HCT116 (cell line): ENCODE data around the gene CSTF3. TPM values are rescaled to one million over a fixed set of nuclear protein-coding genes. Genes with fewer than 3 reads are reported as not detected.
A peak's percentile ranks its signal among the peaks of the same experiment; 100 is the strongest.

ENCODE experiments used
- ATAC-seq: fragments of 200-7000 bp; cut with Tn5 transposase; 2 replicates; pipeline ENCODE4 v1.9.1; 2020; ENCODE audit warnings: mild to moderate bottlenecking, moderate library complexity
- BruUV-seq: library from RNA; stranded (reverse); fragments of 400-500 nt; replicated peaks from 2 replicates; lab custom pipeline; 2021; lab: Mats Ljungman, UMichigan
- CTCF ChIA-PET: fragments of 300-600 bp; sonication (Branson Sonifier 250); formaldehyde crosslinking; loops from one replicate; lab custom pipeline; 2021; ENCODE audit warnings: antibody characterized with exemption; lab: Charles Lee
- POLR2A ChIA-PET: fragments of 300-600, 350-600 bp; sonication (Branson Sonifier 250); formaldehyde crosslinking; loops from one replicate; lab custom pipeline; 2021; ENCODE audit warnings: antibody characterized with exemption; lab: Charles Lee
- RAD21 ChIA-PET, 2 experiments: fragments of 300-600 bp; sonication (Branson Sonifier 250); formaldehyde crosslinking; loops; one replicate each; lab custom pipeline; 2023; ENCODE audit warnings: low total read pairs in 2 of 2; ENCODE audit not compliant: uncharacterized antibody in 2 of 2, unreplicated experiment in 2 of 2, low non-redundant PET in 1 of 2; lab: Charles Lee
- DNase-seq: peaks from one replicate; pipeline ENCODE4 v3.0.0-alpha.2; 2010; ENCODE audit warnings: low read depth, low spot score
- H2AFZ ChIP-seq: fragments of 200-600 bp; shearing (Covaris generic), sonication (generic); 2 replicates; pipeline ENCODE4 v1.6.1; 2017; ENCODE audit warnings: low read depth, mixed run types, mixed read lengths, antibody characterized with exemption, low read length; ENCODE audit not compliant: poor library complexity, severe bottlenecking
- H3K27ac ChIP-seq: 2 replicates; pipeline ENCODE4 v1.5.1; 2012; ENCODE audit warnings: low read depth, low read length
- H3K27me3 ChIP-seq: fragments of 200-600 bp; sonication (generic); 2 replicates; pipeline ENCODE4 v1.6.1; 2016; ENCODE audit warnings: mixed run types, low read length, mixed read lengths; ENCODE audit not compliant: insufficient read depth
- H3K36me3 ChIP-seq, 2 experiments: fragments of 200-500 bp in 1 of 2; fragments of 200-600 bp in 1 of 2; sonication (Bioruptor generic) in 1 of 2; sonication (generic) in 1 of 2; 2 replicates each; pipeline versions ENCODE4 v1.5.1 to v1.6.1; 2014 to 2016; ENCODE audit warnings: low read length in 2 of 2, inconsistent platforms in 1 of 2, mixed read lengths in 1 of 2, mixed run types in 1 of 2; ENCODE audit not compliant: insufficient read depth in 2 of 2, control insufficient read depth in 1 of 2
- H3K4me1 ChIP-seq, 2 experiments: fragments of 200-600 bp in 1 of 2; sonication (generic) in 1 of 2; 2 replicates each; pipeline versions ENCODE4 v1.5.1 to v1.6.1; 2012 to 2017; ENCODE audit warnings: low read length in 2 of 2, inconsistent platforms in 1 of 2, mild to moderate bottlenecking in 1 of 2, mixed read lengths in 1 of 2, mixed run types in 1 of 2, moderate library complexity in 1 of 2; ENCODE audit not compliant: insufficient read depth in 2 of 2, control insufficient read depth in 1 of 2
- H3K4me2 ChIP-seq: fragments of 200-600 bp; sonication (generic); 2 replicates; pipeline ENCODE4 v1.6.1; 2017; ENCODE audit warnings: mixed run types, low read length, mixed read lengths
- H3K4me3 ChIP-seq, 2 experiments: fragments of 200-600 bp in 1 of 2; sonication (generic) in 1 of 2; replicated peaks in 1 of 2; 2 replicates each; pipeline ENCODE4 v1.5.1; 2011 to 2016; ENCODE audit warnings: low read length in 2 of 2, control low read depth in 1 of 2, low read depth in 1 of 2, mild to moderate bottlenecking in 1 of 2, mixed read lengths in 1 of 2, mixed run types in 1 of 2
- H3K79me2 ChIP-seq: fragments of 200-600 bp; sonication (generic); 2 replicates; pipeline ENCODE4 v1.6.1; 2017; ENCODE audit warnings: mild to moderate bottlenecking, mixed run types, low read length, moderate library complexity, mixed read lengths; ENCODE audit not compliant: insufficient read depth
- H3K9ac ChIP-seq: fragments of 200-600 bp; sonication (generic); 2 replicates; pipeline ENCODE4 v1.6.1; 2016; ENCODE audit warnings: low read length, mixed read lengths
- H3K9me2 ChIP-seq: fragments of 200-600 bp; sonication (generic), shearing (Covaris generic); 2 replicates; pipeline ENCODE4 v1.6.1; 2017; ENCODE audit warnings: mixed run types, mild to moderate bottlenecking, moderate library complexity; ENCODE audit not compliant: insufficient read depth
- H3K9me3 ChIP-seq, 2 experiments: fragments of 200-500 bp in 1 of 2; fragments of 200-600 bp in 1 of 2; sonication (Bioruptor generic) in 1 of 2; sonication (generic) in 1 of 2; 2 replicates each; pipeline ENCODE4 v1.6.1; 2014 to 2017; ENCODE audit warnings: low read length in 2 of 2, mixed read lengths in 2 of 2, inconsistent platforms in 1 of 2, low read depth in 1 of 2, mild to moderate bottlenecking in 1 of 2, mixed run types in 1 of 2, moderate library complexity in 1 of 2; ENCODE audit not compliant: control insufficient read depth in 1 of 2, insufficient read depth in 1 of 2
- H4K20me1 ChIP-seq: fragments of 200-600 bp; sonication (generic), shearing (Covaris generic); 2 replicates; pipeline ENCODE4 v1.6.1; 2017; ENCODE audit warnings: mixed run types, mild to moderate bottlenecking, moderate library complexity; ENCODE audit not compliant: insufficient read depth
- CBX3 ChIP-seq: IDR thresholded peaks from 2 replicates; pipeline ENCODE4 v1.6.1; 2012; ENCODE audit warnings: low read depth
- EZH2 ChIP-seq: fragments of 200-600 bp; sonication (generic); IDR thresholded peaks from 2 replicates; pipeline ENCODE4 v1.6.1; 2017; ENCODE audit warnings: antibody characterized with exemption, mixed run types
- FOSL1 ChIP-seq: IDR thresholded peaks from 2 replicates; pipeline ENCODE4 v1.6.1; 2012; ENCODE audit warnings: low read depth
- POLR2AphosphoS5 ChIP-seq: IDR thresholded peaks from 2 replicates; pipeline ENCODE4 v1.6.1; 2011; ENCODE audit warnings: mild to moderate bottlenecking, low read depth, low read length, moderate library complexity
- RAD21 ChIP-seq: IDR thresholded peaks from 2 replicates; pipeline ENCODE4 v1.6.1; 2012; ENCODE audit warnings: low read depth, mild to moderate bottlenecking
- SP1 ChIP-seq: IDR thresholded peaks from 2 replicates; pipeline ENCODE4 v1.6.1; 2012; ENCODE audit warnings: low read depth
- SRF ChIP-seq: IDR thresholded peaks from 2 replicates; pipeline ENCODE4 v1.6.1; 2012; ENCODE audit warnings: low read depth
- TCF7L2 ChIP-seq: IDR thresholded peaks from 2 replicates; pipeline ENCODE4 v1.7.0; 2011; ENCODE audit warnings: borderline replicate concordance, inconsistent platforms; ENCODE audit not compliant: insufficient read depth, insufficient read length; ENCODE audit errors: extremely low read depth
- ZNF274 ChIP-seq: fragments of 200-500 bp; sonication (Bioruptor generic); IDR thresholded peaks from 2 replicates; pipeline ENCODE4 v1.6.1; 2014; ENCODE audit warnings: mild to moderate bottlenecking, low read depth, low read length, inconsistent platforms
- intact Hi-C: fragments of 100-400 bp; cut with micrococcal nuclease; formaldehyde crosslinking; loops from 2 replicates; pipeline ENCODE4 v1.10.0; 2022
- total RNA-seq: library from RNA; stranded (reverse); gene quantifications from one replicate; pipeline ENCODE4 v1.2.1, GENCODE V29; 2021; ENCODE audit not compliant: unreplicated experiment
- TF ChIP-seq, protein P1 (sequence below): IDR thresholded peaks from 2 replicates; pipeline ENCODE4 v1.6.1; 2011; ENCODE audit warnings: mild to moderate bottlenecking, low read length, moderate library complexity; ENCODE audit not compliant: insufficient replicate concordance; ENCODE audit errors: extremely low read depth
- TF ChIP-seq, protein P2 (sequence below), 3 experiments: fragments of 200-600 bp in 1 of 3; sonication (generic) in 1 of 3; IDR thresholded peaks in 2 of 3; conservative IDR thresholded peaks in 1 of 3; 2 replicates each; pipeline ENCODE4 v1.5.1; 2012 to 2017; ENCODE audit warnings: low read depth in 2 of 3, low read length in 2 of 3, antibody characterized with exemption in 1 of 3, borderline replicate concordance in 1 of 3, control low read depth in 1 of 3, mild to moderate bottlenecking in 1 of 3, mixed read lengths in 1 of 3, mixed run types in 1 of 3, moderate library complexity in 1 of 3; ENCODE audit not compliant: insufficient read depth in 1 of 3
- TF ChIP-seq, protein P3 (sequence below): IDR thresholded peaks from 2 replicates; pipeline ENCODE4 v1.6.1; 2012

Gene CSTF3
- total RNA-seq, 1 experiment from 2014 or later, result 39.3 TPM

DNA sequence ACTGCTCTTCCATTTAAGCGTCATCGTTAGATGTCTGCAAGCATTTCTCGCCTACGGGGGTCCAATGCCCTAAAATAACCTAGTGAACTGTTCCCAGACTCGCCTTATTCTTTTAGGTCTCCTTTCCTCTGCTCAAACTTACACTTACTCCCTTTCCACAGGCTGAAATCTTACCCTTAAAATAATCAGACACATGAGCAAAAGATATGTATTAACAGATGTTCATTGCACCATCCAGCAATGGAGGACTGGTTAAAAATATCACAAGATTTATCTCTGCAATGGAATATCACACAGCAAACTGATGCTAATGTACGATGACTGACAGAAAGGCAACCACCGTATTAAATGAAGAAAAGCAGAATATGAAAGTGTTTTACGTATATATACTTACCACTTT, 1.6 kb upstream of the CSTF3 start:
- Histone ChIP-seq H3K4me3 (no peak overlapping the region), H3K9ac (no peak overlapping the region), H4K20me1 (peaks cover 12% of the 10 kb centered on the region; the same call in 1 of the 2 replicates)
- POLR2A ChIA-PET, result no interaction called here
- TF ChIP-seq, protein P1, sequence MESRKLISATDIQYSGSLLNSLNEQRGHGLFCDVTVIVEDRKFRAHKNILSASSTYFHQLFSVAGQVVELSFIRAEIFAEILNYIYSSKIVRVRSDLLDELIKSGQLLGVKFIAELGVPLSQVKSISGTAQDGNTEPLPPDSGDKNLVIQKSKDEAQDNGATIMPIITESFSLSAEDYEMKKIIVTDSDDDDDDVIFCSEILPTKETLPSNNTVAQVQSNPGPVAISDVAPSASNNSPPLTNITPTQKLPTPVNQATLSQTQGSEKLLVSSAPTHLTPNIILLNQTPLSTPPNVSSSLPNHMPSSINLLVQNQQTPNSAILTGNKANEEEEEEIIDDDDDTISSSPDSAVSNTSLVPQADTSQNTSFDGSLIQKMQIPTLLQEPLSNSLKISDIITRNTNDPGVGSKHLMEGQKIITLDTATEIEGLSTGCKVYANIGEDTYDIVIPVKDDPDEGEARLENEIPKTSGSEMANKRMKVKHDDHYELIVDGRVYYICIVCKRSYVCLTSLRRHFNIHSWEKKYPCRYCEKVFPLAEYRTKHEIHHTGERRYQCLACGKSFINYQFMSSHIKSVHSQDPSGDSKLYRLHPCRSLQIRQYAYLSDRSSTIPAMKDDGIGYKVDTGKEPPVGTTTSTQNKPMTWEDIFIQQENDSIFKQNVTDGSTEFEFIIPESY, result no peak
- TF ChIP-seq CBX3 (no peak), POLR2AphosphoS5 (no peak), EZH2 (no peak), SRF (no peak), FOSL1 (no peak), RAD21 (no peak), ZNF274 (no peak), SP1 (no peak), TCF7L2 (no peak)
- TF ChIP-seq, protein P2, sequence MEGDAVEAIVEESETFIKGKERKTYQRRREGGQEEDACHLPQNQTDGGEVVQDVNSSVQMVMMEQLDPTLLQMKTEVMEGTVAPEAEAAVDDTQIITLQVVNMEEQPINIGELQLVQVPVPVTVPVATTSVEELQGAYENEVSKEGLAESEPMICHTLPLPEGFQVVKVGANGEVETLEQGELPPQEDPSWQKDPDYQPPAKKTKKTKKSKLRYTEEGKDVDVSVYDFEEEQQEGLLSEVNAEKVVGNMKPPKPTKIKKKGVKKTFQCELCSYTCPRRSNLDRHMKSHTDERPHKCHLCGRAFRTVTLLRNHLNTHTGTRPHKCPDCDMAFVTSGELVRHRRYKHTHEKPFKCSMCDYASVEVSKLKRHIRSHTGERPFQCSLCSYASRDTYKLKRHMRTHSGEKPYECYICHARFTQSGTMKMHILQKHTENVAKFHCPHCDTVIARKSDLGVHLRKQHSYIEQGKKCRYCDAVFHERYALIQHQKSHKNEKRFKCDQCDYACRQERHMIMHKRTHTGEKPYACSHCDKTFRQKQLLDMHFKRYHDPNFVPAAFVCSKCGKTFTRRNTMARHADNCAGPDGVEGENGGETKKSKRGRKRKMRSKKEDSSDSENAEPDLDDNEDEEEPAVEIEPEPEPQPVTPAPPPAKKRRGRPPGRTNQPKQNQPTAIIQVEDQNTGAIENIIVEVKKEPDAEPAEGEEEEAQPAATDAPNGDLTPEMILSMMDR (IDR thresholded peaks at IDR 0.05 in 2 of 3, conservative IDR thresholded peaks at IDR 0.05 in 1 of 3; ENCODE audit: borderline replicate concordance in 1 of 3, insufficient read depth in 1 of 3, low read depth in 2 of 3, low read length in 2 of 3), result no peak
- TF ChIP-seq, protein P3, sequence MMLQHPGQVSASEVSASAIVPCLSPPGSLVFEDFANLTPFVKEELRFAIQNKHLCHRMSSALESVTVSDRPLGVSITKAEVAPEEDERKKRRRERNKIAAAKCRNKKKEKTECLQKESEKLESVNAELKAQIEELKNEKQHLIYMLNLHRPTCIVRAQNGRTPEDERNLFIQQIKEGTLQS, result no peak
- TF ChIP-seq, all 23 proteins: peak for 0
- Histone ChIP-seq H3K9me3 (no peaks in the 10 kb centered on the region), H3K4me2 (0 out of 2 replicates have a peak overlapping the region, but pooled peaks have one; percentile 2), H3K9me2 (no peaks in the 10 kb centered on the region), H3K36me3 (0 out of 4 replicates have a peak, but pooled peaks cover 2 to 7% of the 10 kb centered on the region in 2 experiments), H3K27me3 (no peaks in the 10 kb centered on the region), H3K27ac (no peak overlapping the region), H2AFZ (no peak overlapping the region), H3K4me1 (peaks cover 6 to 27% of the 10 kb centered on the region in 2 experiments; a peak in 3 of 4 replicates), H3K79me2 (peaks cover 46% of the 10 kb centered on the region)
- BruUV-seq, result no TSS peak
- ATAC-seq (no peak), DNase-seq (no peak)
- RAD21 ChIA-PET, result no interaction called here
- intact Hi-C loops, result loop anchor here (5.0 to 10.0 kb wide), 2 partner anchors 94 to 662 kb away; partner anchors contain the start of gene HIPK3
- CTCF ChIA-PET, result no interaction called here
